GM19193 (cell line): Measurements from ENCODE around the gene DDAH2.

Experiments
- POLR2A ChIP-seq: IDR thresholded peaks from 4 replicates; pipeline ENCODE4 v1.6.1; 2011; ENCODE audit not compliant: insufficient read depth, insufficient read length; ENCODE audit errors: extremely low read depth

Gene DDAH2

GRCh38 chr6:31765910-31766794, 37.1 kb upstream of the DDAH2 start:
- TF ChIP-seq POLR2A: peak; percentile 16

- TF ChIP-seq POLR2A: peak; percentile 21
These were observed 36.4 kb upstream of the DDAH2 start for GRCh38 chr6:31765559-31765909.

GRCh38 chr6:31764198-31764597, 35.1 kb upstream of the DDAH2 start:
- no peak for TF ChIP-seq POLR2A

GRCh38 chr6:31763619-31763940, 34.5 kb upstream of the DDAH2 start:
- no peak for TF ChIP-seq POLR2A

- TF ChIP-seq POLR2A: no peak
These were observed 33.9 kb upstream of the DDAH2 start for GRCh38 chr6:31762878-31763618.

GRCh38 chr6:31762356-31762755, 33.3 kb upstream of the DDAH2 start, which contains the start of gene SAPCD1:
Gene SAPCD1, plus strand, starts transcription at chr6:31762656. Its CDS starts 399 bp downstream, at chr6:31763055.
- no peak for TF ChIP-seq POLR2A

GRCh38 chr6:31761343-31761742, 32.2 kb upstream of the DDAH2 start:
- no peak for TF ChIP-seq POLR2A

- TF ChIP-seq POLR2A: no peak
These were observed 31.7 kb upstream of the DDAH2 start for GRCh38 chr6:31760790-31761189.

GRCh38 chr6:31758281-31758680, 29.2 kb upstream of the DDAH2 start:
- TF ChIP-seq POLR2A: no peak

- TF ChIP-seq POLR2A: no peak
These were observed 23.7 kb upstream of the DDAH2 start for GRCh38 chr6:31752739-31753319.

- TF ChIP-seq POLR2A: no peak
These were observed 21.4 kb upstream of the DDAH2 start for GRCh38 chr6:31750411-31751022.

- TF ChIP-seq POLR2A: no peak
These were observed 20.4 kb upstream of the DDAH2 start for GRCh38 chr6:31749301-31750036.

- no peak for TF ChIP-seq POLR2A
These were observed 15.3 kb upstream of the DDAH2 start for GRCh38 chr6:31744422-31744821.

GRCh38 chr6:31742894-31743293, 13.8 kb upstream of the DDAH2 start:
- TF ChIP-seq POLR2A: no peak
